Neural cell (in vitro differentiated cells): ENCODE measurements around the gene DPYD. TPM values are rescaled to one million over a fixed set of nuclear protein-coding genes. Genes with fewer than 3 reads are reported as not detected.

Source experiments
- H2AFZ ChIP-seq: fragments of 200-600, 300-800 bp; sonication (generic), shearing (Covaris generic); 2 replicates; pipeline ENCODE4 v1.6.0; 2014; ENCODE audit warnings: low read depth, mild to moderate bottlenecking, antibody characterized with exemption, low read length, moderate library complexity
- H3F3A ChIP-seq: fragments of 200-600 bp; shearing (Covaris generic); 2 replicates; pipeline ENCODE4 v1.6.1; 2016; ENCODE audit warnings: mild to moderate bottlenecking, moderate library complexity, mixed read lengths, antibody characterized with exemption, low read length; ENCODE audit not compliant: insufficient read depth, poor library complexity, severe bottlenecking
- H3K27ac ChIP-seq: fragments of 200-600, 300-800 bp; sonication (generic), shearing (Covaris generic); 2 replicates; pipeline ENCODE4 v1.5.1; 2014; ENCODE audit warnings: mild to moderate bottlenecking, low read length, moderate library complexity
- H3K27me3 ChIP-seq: fragments of 300-800, 200-600 bp; sonication (generic), shearing (Covaris generic); 2 replicates; pipeline ENCODE4 v1.6.0; 2014; ENCODE audit warnings: mild to moderate bottlenecking, low read depth, low read length, moderate library complexity; ENCODE audit not compliant: insufficient read depth
- H3K36me3 ChIP-seq: fragments of 300-800, 200-600 bp; sonication (generic), shearing (Covaris generic); 2 replicates; pipeline ENCODE4 v1.5.1; 2014; ENCODE audit warnings: mild to moderate bottlenecking, antibody characterized with exemption, low read length, moderate library complexity; ENCODE audit not compliant: insufficient read depth
- H3K4me2 ChIP-seq: fragments of 300-800, 200-600 bp; sonication (generic), shearing (Covaris generic); 2 replicates; pipeline ENCODE4 v1.6.0; 2014; ENCODE audit warnings: mild to moderate bottlenecking, low read length
- H3K4me3 ChIP-seq: fragments of 300-800, 200-600 bp; sonication (generic), shearing (Covaris generic); 2 replicates; pipeline ENCODE4 v1.5.1; 2014; ENCODE audit warnings: mild to moderate bottlenecking, low read length, moderate library complexity
- H3K79me2 ChIP-seq: fragments of 200-600 bp; shearing (Covaris generic); replicated peaks from 2 replicates; pipeline ENCODE4 v1.6.0; 2014; ENCODE audit warnings: mild to moderate bottlenecking, low read length, moderate library complexity; ENCODE audit not compliant: insufficient read depth
- H3K9ac ChIP-seq: fragments of 300-800, 200-600 bp; sonication (generic), shearing (Covaris generic); 2 replicates; pipeline ENCODE4 v1.6.1; 2016; ENCODE audit warnings: mild to moderate bottlenecking, low read length, mixed read lengths
- H3K9me2 ChIP-seq: fragments of 200-600 bp; shearing (Covaris generic); 2 replicates; pipeline ENCODE4 v1.6.1; 2016; ENCODE audit warnings: mild to moderate bottlenecking, low read length, mixed read lengths; ENCODE audit not compliant: insufficient read depth
- H3K9me3 ChIP-seq: fragments of 200-600, 300-800 bp; sonication (generic), shearing (Covaris generic); 2 replicates; pipeline ENCODE4 v1.6.1; 2016; ENCODE audit warnings: mild to moderate bottlenecking, mixed run types, low read length, moderate library complexity, mixed read lengths
- H4K20me1 ChIP-seq: fragments of 200-600 bp; shearing (Covaris generic); 2 replicates; pipeline ENCODE4 v1.6.1; 2016; ENCODE audit warnings: mild to moderate bottlenecking, mixed run types; ENCODE audit not compliant: insufficient read depth
- CTCF ChIP-seq: fragments of 450-650 bp; IDR thresholded peaks from 2 replicates; pipeline ENCODE4 v1.5.1; 2014; ENCODE audit warnings: antibody characterized with exemption, mild to moderate bottlenecking, moderate library complexity; ENCODE audit not compliant: poor library complexity, severe bottlenecking
- EP300 ChIP-seq: fragments of 450-650 bp; conservative IDR thresholded peaks from 2 replicates; pipeline ENCODE4 v1.6.1; 2014; ENCODE audit warnings: antibody characterized with exemption, mild to moderate bottlenecking, moderate library complexity; ENCODE audit not compliant: poor library complexity, severe bottlenecking
- EZH2 ChIP-seq: fragments of 200-600, 300-800 bp; shearing (Covaris generic), sonication (generic); IDR thresholded peaks from 2 replicates; pipeline ENCODE4 v1.6.1; 2014; ENCODE audit warnings: antibody characterized with exemption, low read length, borderline replicate concordance, mild to moderate bottlenecking; ENCODE audit not compliant: insufficient read depth, poor library complexity, severe bottlenecking
- MXI1 ChIP-seq: fragments of 450-650 bp; conservative IDR thresholded peaks from 2 replicates; pipeline ENCODE4 v1.6.1; 2014; ENCODE audit warnings: antibody characterized with exemption, mild to moderate bottlenecking; ENCODE audit not compliant: poor library complexity, severe bottlenecking
- POLR2AphosphoS5 ChIP-seq: IDR thresholded peaks from 2 replicates; pipeline ENCODE4 v1.6.1; 2012
- RAD21 ChIP-seq: fragments of 450-650 bp; conservative IDR thresholded peaks from 2 replicates; pipeline ENCODE4 v1.6.1; 2014; ENCODE audit warnings: antibody characterized with exemption, mild to moderate bottlenecking, moderate library complexity
- REST ChIP-seq: IDR thresholded peaks from 2 replicates; pipeline ENCODE4 v1.6.1; 2012; ENCODE audit warnings: borderline replicate concordance
- SMC3 ChIP-seq: fragments of 450-650 bp; conservative IDR thresholded peaks from 2 replicates; pipeline ENCODE4 v1.6.1; 2014; ENCODE audit warnings: antibody characterized with exemption, mild to moderate bottlenecking, moderate library complexity; ENCODE audit not compliant: poor library complexity
- TAF1 ChIP-seq: IDR thresholded peaks from 2 replicates; pipeline ENCODE4 v1.6.1; 2012; ENCODE audit warnings: low read depth
- polyA plus RNA-seq: library from polyadenylated mRNA; depleted of rRNA; stranded (reverse); fragments of >200 nt; gene quantifications from 2 replicates; pipeline ENCODE4 v1.2.3, GENCODE V29; 2014

The DPYD gene
- polyA plus RNA-seq, 1 donor from 2014 or later: 6.7 TPM

- Histone ChIP-seq H4K20me1 (no peaks in the 10 kb centered on the region), H3K4me3 (no peak overlapping the region), H3K9me2 (no peaks in the 10 kb centered on the region), H2AFZ (no peak overlapping the region), H3K27me3 (no peaks in the 10 kb centered on the region), H3K27ac (no peak overlapping the region), H3K9me3 (no peaks in the 10 kb centered on the region), H3F3A (no peaks in the 10 kb centered on the region), H3K36me3 (no peaks in the 10 kb centered on the region), H3K4me2 (no peak overlapping the region), H3K9ac (no peak overlapping the region), H3K79me2 (no peaks in the 10 kb centered on the region)
- TF ChIP-seq EZH2: no peak
- TF ChIP-seq SMC3: no peak
- TF ChIP-seq REST: no peak
Measured at GRCh38 chr1:97647776-97648175, 273.1 kb downstream of the DPYD start.

- Histone ChIP-seq H3K9ac (no peak overlapping the region), H3K27ac (no peak overlapping the region), H3K9me3 (no peaks in the 10 kb centered on the region), H3K79me2 (no peaks in the 10 kb centered on the region), H4K20me1 (no peaks in the 10 kb centered on the region), H3K4me3 (no peak overlapping the region), H3K36me3 (no peaks in the 10 kb centered on the region), H2AFZ (no peak overlapping the region), H3K27me3 (no peaks in the 10 kb centered on the region), H3K9me2 (no peaks in the 10 kb centered on the region), H3K4me2 (no peak overlapping the region), H3F3A (no peaks in the 10 kb centered on the region)
- no peak for TF ChIP-seq RAD21
- TF ChIP-seq CTCF: no peak
- TF ChIP-seq TAF1: no peak
Measured at GRCh38 chr1:97646071-97646470, 274.8 kb downstream of the DPYD start.

GRCh38 chr1:97640677-97641076 is 280.2 kb downstream of the DPYD start:
- Histone ChIP-seq H3K27me3 (no peaks in the 10 kb centered on the region), H3F3A (no peaks in the 10 kb centered on the region), H3K9ac (no peak overlapping the region), H3K9me2 (no peaks in the 10 kb centered on the region), H3K36me3 (no peaks in the 10 kb centered on the region), H3K4me2 (no peak overlapping the region), H3K4me3 (no peak overlapping the region), H3K27ac (no peak overlapping the region), H3K9me3 (no peaks in the 10 kb centered on the region), H4K20me1 (no peaks in the 10 kb centered on the region), H2AFZ (no peak overlapping the region), H3K79me2 (no peaks in the 10 kb centered on the region)
- TF ChIP-seq MXI1 (no peak), TAF1 (no peak), EP300 (no peak), RAD21 (no peak), SMC3 (no peak), EZH2 (no peak), CTCF (no peak), REST (no peak), POLR2AphosphoS5 (no peak)
